ENCODE results near the gene GPM6B.

The GPM6B gene

GRCh38 chrX:13834355-13834754, 17.5 kb upstream of the GPM6B start:
- Mint-ChIP-seq H3K27me3 (no peaks in the 10 kb centered on the region), H3K9me3 (no peaks in the 10 kb centered on the region), H3K4me3 (no peak overlapping the region), H3K27ac (no peak overlapping the region), H3K4me1 (no peaks in the 10 kb centered on the region), H3K36me3 (no peaks in the 10 kb centered on the region)
- DNase-seq = no peak
- CTCF ChIA-PET = no interaction called here

DNA sequence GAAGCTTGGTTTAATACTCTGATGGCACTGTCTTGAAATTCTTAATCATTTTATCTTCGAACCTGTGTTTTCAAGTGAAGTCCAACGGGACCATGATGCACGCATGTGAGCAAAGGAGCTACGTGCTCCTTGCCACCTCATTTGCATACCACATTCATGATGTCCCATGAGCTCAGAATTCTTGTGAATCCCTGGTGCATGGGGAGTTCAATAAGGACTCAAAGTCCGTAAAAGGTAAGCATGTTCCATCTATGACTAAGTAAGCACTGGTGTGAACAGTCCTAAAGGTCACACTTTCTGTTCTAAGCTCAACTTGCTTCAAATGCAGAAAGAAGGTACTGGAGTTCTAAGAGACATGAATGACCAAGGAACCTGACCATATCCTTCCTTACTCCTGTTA, 13.1 kb upstream of the GPM6B start:
- H3K4me3 Mint-ChIP-seq = no peak overlapping the region
- H3K36me3 Mint-ChIP-seq = no peaks in the 10 kb centered on the region
- no peaks in the 10 kb centered on the region for H3K4me1 Mint-ChIP-seq
- CTCF ChIA-PET = no interaction called here
- peaks cover 4% of the 10 kb centered on the region for H3K27me3 Mint-ChIP-seq
- DNase-seq = no peak
- no peaks in the 10 kb centered on the region for H3K9me3 Mint-ChIP-seq
- no peak overlapping the region for H3K27ac Mint-ChIP-seq

DNA sequence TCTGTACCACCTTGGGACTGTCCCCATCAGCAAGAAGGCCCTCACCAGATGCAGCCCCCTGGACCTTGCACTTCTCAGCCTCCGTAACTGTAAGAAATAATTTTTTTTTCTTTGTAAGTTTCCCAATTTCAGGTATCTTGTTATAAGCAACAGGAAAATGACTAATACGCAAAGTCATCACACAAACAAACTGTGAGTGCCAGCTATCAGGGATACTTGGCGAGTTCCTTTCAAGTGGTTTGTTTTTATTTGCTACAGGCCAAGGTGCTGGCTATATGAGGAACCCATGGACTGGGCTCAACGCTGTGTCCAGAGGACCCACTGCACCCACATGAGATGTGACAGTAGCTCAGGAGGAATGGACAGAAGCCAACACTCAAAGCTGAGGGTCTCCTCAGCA, 11.5 kb upstream of the GPM6B start:
- Mint-ChIP-seq H3K36me3 (no peaks in the 10 kb centered on the region), H3K9me3 (no peaks in the 10 kb centered on the region), H3K4me1 (no peaks in the 10 kb centered on the region), H3K4me3 (no peak overlapping the region), H3K27ac (no peak overlapping the region), H3K27me3 (peaks cover 4% of the 10 kb centered on the region)
- DNase-seq = no peak
- CTCF ChIA-PET = no interaction called here

- DNase-seq = no peak
- Mint-ChIP-seq H3K4me1 (no peaks in the 10 kb centered on the region), H3K9me3 (no peaks in the 10 kb centered on the region), H3K27ac (no peak overlapping the region), H3K36me3 (no peaks in the 10 kb centered on the region), H3K4me3 (no peak overlapping the region), H3K27me3 (peaks cover 4% of the 10 kb centered on the region)
- CTCF ChIA-PET = no interaction called here
Measured at GRCh38 chrX:13827298-13828090, 10.6 kb upstream of the GPM6B start.

- no peaks in the 10 kb centered on the region for H3K36me3 Mint-ChIP-seq
- CTCF ChIA-PET = no interaction called here
- H3K4me3 Mint-ChIP-seq = no peak overlapping the region
- H3K9me3 Mint-ChIP-seq = no peaks in the 10 kb centered on the region
- peaks cover 4% of the 10 kb centered on the region for H3K27me3 Mint-ChIP-seq
- H3K4me1 Mint-ChIP-seq = no peaks in the 10 kb centered on the region
- no peak for DNase-seq
- H3K27ac Mint-ChIP-seq = no peak overlapping the region
Measured at GRCh38 chrX:13826770-13827169, 9.9 kb upstream of the GPM6B start.

- Mint-ChIP-seq H3K4me3 (no peak overlapping the region), H3K9me3 (no peaks in the 10 kb centered on the region), H3K36me3 (no peaks in the 10 kb centered on the region), H3K27me3 (peaks cover 4% of the 10 kb centered on the region), H3K4me1 (no peaks in the 10 kb centered on the region), H3K27ac (no peak overlapping the region)
- CTCF ChIA-PET = no interaction called here
- no peak for DNase-seq
Measured at GRCh38 chrX:13825178-13825762, 8.4 kb upstream of the GPM6B start.

DNA sequence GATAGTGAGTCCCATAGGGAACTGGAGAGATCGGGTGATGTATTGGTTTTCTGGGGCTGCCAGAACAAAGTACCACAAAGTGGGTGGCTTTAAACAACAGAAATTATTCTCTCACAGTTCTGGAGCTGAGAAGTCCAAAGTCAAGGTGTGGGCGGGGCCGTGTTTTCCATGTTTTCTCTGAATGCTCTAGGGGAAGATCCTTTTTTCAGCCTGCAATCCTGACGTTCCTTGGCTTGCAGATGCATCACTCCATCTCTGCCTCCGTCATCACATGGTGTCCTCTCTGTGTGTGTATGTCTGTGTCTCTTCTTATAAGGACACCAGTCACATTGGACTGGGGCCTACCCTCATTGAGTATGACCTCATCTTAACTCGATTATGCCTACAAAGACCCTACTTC, 7.9 kb upstream of the GPM6B start:
- Mint-ChIP-seq H3K36me3 (no peaks in the 10 kb centered on the region), H3K27ac (no peak overlapping the region)

GRCh38 chrX:13821738-13822137, 4.8 kb upstream of the GPM6B start:
- H3K36me3 Mint-ChIP-seq = no peaks in the 10 kb centered on the region
- H3K4me1 Mint-ChIP-seq = no peaks in the 10 kb centered on the region
- H3K27ac Mint-ChIP-seq = no peak overlapping the region
- no peak overlapping the region for H3K4me3 Mint-ChIP-seq
- peaks cover 9% of the 10 kb centered on the region for H3K27me3 Mint-ChIP-seq
- no peaks in the 10 kb centered on the region for H3K9me3 Mint-ChIP-seq
- CTCF ChIA-PET = no interaction called here
- DNase-seq = no peak

More for the DNA sequence above, 7.9 kb upstream of the GPM6B start:
- DNase-seq = no peak
- peaks cover 4% of the 10 kb centered on the region for H3K27me3 Mint-ChIP-seq
- H3K4me3 Mint-ChIP-seq = no peak overlapping the region
- no peaks in the 10 kb centered on the region for H3K9me3 Mint-ChIP-seq
- CTCF ChIA-PET = no interaction called here
- no peaks in the 10 kb centered on the region for H3K4me1 Mint-ChIP-seq

GRCh38 chrX:13816176-13816575, 717 bp downstream of the GPM6B start:
- CTCF ChIA-PET = no interaction called here
- Mint-ChIP-seq H3K27ac (no peak overlapping the region), H3K4me1 (no peaks in the 10 kb centered on the region), H3K36me3 (no peaks in the 10 kb centered on the region), H3K9me3 (no peaks in the 10 kb centered on the region), H3K4me3 (no peak overlapping the region), H3K27me3 (peaks cover 8% of the 10 kb centered on the region)
- no peak for DNase-seq

- Mint-ChIP-seq H3K27me3 (peaks cover 8% of the 10 kb centered on the region), H3K36me3 (no peaks in the 10 kb centered on the region), H3K27ac (no peak overlapping the region), H3K4me1 (no peaks in the 10 kb centered on the region), H3K9me3 (no peaks in the 10 kb centered on the region), H3K4me3 (no peak overlapping the region)
- DNase-seq = no peak
- CTCF ChIA-PET = no interaction called here
Measured at GRCh38 chrX:13815664-13816063, 1.2 kb downstream of the GPM6B start.

DNA sequence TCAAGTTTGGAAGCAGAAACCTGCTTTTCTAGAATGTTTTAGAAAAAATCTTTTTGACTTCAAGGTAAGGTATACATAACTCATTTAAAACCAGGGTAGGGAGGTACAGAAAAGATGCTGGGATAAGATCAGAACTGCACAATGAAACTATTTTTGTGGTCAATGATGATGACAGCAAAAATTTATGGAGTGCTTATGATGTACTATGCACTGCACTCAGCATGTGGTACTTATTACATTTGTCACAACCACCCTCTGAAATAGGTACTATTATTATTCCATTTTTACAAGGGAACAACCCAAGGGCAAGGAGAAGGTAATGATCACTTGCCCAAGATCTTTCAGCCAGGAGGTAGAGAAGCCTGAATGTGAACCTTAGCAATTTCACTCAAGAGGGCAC, 8.0 kb downstream of the GPM6B start:
- H3K4me3 Mint-ChIP-seq = no peak overlapping the region
- H3K36me3 Mint-ChIP-seq = no peaks in the 10 kb centered on the region
- DNase-seq = no peak
- CTCF ChIA-PET = no interaction called here
- H3K27ac Mint-ChIP-seq = no peak overlapping the region
- H3K27me3 Mint-ChIP-seq = no peaks in the 10 kb centered on the region
- H3K9me3 Mint-ChIP-seq = no peaks in the 10 kb centered on the region
- H3K4me1 Mint-ChIP-seq = no peaks in the 10 kb centered on the region

- H3K9me3 Mint-ChIP-seq = no peaks in the 10 kb centered on the region
- CTCF ChIA-PET = no interaction called here
- no peaks in the 10 kb centered on the region for H3K4me1 Mint-ChIP-seq
- no peak overlapping the region for H3K4me3 Mint-ChIP-seq
- H3K36me3 Mint-ChIP-seq = no peaks in the 10 kb centered on the region
- no peak overlapping the region for H3K27ac Mint-ChIP-seq
- no peaks in the 10 kb centered on the region for H3K27me3 Mint-ChIP-seq
- DNase-seq = no peak
Measured at GRCh38 chrX:13808293-13808692, 8.6 kb downstream of the GPM6B start.

DNA sequence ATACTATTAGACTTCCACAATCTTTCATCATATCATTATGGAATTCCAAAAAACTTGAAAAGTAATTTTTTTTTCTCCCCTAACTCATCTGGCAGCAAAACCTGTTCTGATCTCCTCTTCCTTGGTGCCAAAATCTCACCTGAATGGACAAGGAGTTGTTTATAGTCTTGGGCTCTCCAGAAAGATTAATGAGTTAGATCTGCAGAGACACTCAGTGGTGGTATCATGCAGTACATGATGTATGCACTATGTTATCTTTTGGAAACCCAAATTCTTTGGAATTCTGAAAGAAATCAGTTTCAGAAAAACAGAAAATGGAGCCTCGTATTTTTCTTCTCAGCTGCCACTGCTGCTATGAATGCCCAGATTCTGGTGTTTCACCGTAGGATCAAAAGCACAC, 11.7 kb downstream of the GPM6B start:
- CTCF ChIA-PET = no interaction called here
- no peak overlapping the region for H3K27ac Mint-ChIP-seq
- DNase-seq = no peak
- H3K36me3 Mint-ChIP-seq = no peaks in the 10 kb centered on the region
- no peaks in the 10 kb centered on the region for H3K9me3 Mint-ChIP-seq
- no peaks in the 10 kb centered on the region for H3K4me1 Mint-ChIP-seq
- H3K4me3 Mint-ChIP-seq = no peak overlapping the region
- no peaks in the 10 kb centered on the region for H3K27me3 Mint-ChIP-seq

DNA sequence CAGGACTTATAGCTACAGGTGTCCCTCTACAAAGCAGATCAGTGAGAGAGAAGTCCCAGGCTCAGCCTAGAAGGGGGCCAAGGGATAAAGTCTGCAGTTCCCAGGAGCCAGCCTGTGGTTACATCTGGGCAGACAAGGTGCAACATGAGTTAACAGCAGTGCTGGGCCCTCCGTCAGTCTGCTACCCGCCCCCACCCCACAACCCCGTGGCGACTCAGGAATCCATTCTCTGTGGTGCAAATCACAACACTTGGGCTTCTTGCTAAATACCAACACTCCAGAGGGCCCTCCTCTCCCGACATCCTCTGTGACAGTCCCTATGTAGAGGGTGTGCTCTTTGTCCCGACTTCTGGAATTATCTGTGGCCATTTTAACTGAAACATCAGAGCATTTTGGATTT, 13.8 kb downstream of the GPM6B start:
- Mint-ChIP-seq H3K36me3 (no peaks in the 10 kb centered on the region), H3K4me3 (no peak overlapping the region), H3K9me3 (no peaks in the 10 kb centered on the region), H3K4me1 (no peaks in the 10 kb centered on the region), H3K27me3 (no peaks in the 10 kb centered on the region), H3K27ac (no peak overlapping the region)
- CTCF ChIA-PET = no interaction called here
- no peak for DNase-seq

DNA sequence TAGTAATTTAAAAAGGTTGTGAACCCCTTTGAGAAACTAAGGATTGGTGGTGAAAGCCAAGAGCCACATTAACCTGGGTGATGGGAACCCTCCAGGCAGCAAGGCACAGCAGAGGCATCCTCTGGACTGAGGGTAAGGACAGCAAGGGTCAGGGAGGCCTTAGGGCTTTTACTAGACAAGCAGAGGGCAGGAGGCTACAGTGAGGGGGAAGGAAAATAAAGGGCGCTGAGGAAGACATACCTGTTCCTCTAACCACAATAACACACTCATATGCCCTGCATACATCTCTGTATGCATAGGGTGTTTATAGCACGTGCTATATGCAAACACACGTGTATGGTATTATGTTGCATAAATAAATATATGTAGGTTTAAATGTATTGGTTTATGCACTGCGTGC, 18.7 kb downstream of the GPM6B start:
- no peaks in the 10 kb centered on the region for H3K9me3 Mint-ChIP-seq
- H3K27me3 Mint-ChIP-seq = peaks cover 4% of the 10 kb centered on the region
- no peaks in the 10 kb centered on the region for H3K36me3 Mint-ChIP-seq
- no peak overlapping the region for H3K27ac Mint-ChIP-seq
- H3K4me1 Mint-ChIP-seq = no peaks in the 10 kb centered on the region
- no peak for DNase-seq
- no peak overlapping the region for H3K4me3 Mint-ChIP-seq
- CTCF ChIA-PET = no interaction called here
